SHP77 (cell line): Measurements from ENCODE around the gene STXBP6.
"Not testable (repeated sequence)": the region's sequence is repeated elsewhere in the genome, so short reads cannot be mapped to it uniquely, and the experiment has no call there.

Source experiments
- DNase-seq, 2 experiments: peaks; one replicate each; lab custom pipeline; 2025; lab: John Stamatoyannopoulos, UW

The STXBP6 gene

DNA sequence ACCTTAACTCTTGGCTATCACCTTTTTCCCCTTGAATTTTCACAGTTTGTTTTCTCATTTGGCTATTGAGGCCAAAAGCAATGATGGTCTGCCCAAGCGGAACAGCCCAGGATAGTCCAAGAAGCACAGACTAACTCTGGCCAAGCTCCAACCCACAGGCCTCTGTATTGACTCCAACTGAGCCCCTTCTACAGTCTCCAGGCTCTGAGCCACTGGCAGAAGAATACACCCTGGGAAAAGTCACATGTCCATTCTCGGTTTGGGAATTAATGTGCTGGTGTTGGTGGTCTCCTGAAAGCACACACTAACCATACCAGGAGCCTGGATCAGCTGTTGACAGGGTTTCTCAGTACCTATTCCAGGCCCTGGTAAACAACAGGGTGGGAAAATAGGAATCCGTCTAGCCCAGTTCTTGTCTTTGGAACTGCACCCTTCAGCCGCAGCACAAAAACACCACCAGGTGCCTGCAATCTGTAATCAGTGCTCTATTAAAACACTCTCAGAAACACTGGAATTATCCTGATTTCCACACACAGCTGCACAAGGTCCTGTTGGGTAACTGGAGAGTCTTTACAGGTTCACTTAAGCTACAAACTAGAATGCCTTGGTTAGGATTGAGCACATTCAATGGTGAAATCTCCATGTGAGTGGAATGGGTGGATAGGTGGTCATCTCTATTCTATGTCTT lies 63.6 kb downstream of the STXBP6 start:
- DNase-seq: no peak

DNA sequence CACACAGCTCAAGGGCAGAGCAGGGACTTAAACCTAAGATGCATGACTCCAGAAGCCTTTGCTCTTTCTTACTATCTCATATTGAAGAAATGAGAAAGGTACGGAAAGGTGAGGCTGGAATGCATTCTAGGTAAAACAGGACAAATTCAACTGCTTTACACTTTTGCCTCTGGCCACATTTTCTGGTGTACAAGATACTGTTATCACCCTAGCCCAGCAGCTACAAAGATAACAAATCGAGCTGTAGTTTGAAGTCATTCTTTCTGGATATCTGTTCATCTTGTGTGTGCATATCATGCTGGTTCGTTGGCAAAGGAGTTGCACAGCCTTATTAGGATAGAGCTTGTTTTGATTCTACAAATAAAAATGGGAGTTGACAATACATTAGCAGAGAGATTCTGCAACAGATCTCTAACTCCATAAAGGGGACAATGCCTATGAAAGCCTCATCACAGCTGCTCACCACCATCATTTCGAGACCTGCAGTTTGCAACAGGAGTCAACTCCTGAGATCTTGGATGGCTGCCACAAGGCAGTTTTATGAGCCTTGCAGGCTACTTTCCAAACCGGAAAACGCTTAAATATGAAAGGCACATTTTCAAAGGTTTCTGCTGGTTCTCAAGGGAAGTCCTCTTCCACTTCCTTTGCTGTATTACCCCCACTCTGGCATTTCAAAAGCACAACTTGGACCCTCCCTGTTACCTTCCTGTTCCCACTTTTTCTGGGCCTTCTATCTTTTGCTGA lies 64.9 kb downstream of the STXBP6 start:
- no peak for DNase-seq

DNA sequence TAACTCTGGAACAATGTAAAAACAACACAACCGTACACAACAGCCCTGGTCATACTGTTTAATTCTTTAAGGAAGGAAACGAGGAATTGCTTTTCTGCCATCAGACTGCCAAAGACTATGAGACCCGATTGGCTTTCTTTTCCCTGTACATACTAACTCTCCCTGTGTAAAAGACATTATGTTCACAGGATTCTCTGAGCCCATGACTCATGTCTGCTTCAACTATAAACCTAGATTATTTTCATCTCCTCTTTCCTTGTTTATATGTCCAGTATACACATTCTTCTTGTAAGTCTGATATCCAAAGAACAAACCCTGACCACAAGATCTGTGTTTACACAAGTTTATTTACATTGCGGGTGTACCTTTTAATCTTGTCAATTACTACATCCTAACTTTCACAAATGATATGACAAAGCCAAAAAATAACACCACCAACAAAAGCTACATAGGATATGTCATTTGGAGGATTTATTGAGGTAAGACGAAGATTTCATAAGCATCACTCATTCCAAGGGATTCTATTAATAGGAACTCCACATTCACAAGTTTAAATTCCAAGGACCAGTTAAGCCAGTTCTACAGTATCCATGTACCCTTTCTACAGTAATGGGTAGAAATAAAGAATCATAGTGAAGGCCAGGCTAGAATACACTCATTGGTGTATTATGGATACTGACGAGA lies 67.3 kb downstream of the STXBP6 start:
- DNase-seq: no peak

DNA sequence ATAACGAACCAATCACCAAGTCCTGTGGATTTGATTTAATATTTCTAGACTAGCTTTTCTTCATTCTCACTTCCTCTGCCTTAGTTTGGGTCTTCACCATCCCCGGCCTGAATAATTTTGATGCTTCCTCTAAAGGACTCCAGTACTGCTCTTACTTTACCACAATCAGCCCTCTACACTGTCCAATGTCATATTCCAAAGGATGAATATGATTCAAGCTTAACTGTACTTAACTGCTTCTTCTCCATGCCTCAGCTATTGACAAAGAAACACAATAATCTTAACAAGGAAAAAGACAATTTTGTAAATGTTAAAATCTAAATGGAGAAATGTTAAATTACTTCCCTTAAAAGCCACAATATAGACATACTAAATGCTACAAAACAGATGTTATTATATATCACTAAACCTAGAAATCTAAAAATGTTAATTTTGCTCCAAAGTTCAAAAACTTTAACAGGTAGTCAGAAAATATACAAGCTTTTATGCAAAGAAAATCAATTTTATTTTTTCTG lies 70.2 kb downstream of the STXBP6 start:
- DNase-seq: no peak

DNA sequence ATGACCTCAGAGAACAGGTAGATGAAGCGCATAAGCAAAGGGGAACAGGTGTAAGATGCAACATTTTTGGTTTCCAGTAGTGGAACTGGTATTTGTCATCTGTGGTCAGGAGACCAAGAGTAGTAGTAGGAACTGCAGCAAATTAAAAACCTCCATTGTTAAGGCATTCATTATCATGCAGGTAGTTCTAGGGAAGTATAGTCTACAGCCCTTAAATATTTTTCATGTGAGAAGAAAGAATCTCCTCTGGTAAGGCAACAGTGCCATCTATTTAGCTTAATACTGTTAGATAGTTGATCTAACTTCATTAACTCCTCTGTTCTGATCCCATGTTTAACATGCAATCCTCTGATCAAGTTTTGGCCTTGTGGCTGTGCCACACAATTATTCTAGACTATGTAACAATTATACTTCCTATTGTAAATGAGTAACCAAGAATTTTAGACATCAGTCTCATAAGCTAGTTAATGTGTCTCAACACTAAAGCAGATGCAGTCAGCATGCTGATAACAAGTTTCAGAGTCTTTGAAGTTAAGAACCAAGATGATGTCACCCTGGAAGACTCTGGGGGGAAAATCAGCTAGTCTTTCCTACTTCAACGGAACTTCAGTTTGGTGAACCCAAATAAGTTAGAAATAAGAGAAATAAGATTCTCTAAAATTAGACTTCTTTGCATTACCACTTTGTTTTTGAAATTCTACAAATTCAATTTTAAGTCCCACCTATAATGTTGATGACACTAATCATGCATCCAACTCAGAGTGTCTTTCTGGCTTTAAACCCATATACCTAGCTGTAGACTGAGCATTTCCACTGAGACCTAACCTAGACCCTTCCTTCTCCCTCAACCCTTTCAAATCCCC lies 70.9 kb downstream of the STXBP6 start:
- DNase-seq: no peak

DNA sequence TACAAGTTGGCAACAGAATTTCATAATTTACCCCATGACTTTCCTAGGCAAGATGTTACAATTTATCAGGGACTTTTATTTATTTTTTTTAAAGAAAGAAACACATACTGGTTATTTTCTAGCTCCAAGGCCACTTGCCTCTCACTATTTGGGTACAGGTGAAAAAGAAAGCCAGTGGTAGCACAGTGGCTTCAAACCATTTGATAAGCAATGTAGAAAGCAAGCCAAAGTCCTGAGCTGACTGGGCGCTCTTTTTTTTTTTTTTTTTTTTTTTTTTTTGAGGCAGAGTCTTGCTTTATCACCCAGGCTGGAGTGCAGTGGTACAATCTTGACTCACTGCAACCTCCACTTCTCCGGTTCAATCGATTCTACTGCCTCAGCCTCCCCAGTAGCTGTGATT lies 73.3 kb downstream of the STXBP6 start:
- no peak for DNase-seq

DNA sequence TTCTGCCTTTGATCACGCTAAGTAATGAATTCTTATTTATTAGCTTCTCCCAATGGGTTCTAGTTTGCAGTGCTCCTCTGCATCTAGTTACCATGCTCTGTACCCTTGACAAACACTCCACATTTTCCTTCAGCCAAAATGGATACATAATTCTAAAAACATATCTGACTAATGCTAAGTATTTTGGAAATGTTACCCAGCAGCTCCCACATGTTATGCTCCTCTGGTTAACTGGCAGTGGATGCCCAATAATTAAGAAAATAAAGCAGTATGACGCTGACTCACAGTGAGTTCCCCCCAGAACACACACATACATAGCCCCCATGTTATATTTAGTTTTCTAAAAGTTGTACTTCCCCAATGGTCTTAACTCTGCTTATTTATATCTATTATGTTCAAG lies 74.6 kb downstream of the STXBP6 start:
- DNase-seq: no peak

DNA sequence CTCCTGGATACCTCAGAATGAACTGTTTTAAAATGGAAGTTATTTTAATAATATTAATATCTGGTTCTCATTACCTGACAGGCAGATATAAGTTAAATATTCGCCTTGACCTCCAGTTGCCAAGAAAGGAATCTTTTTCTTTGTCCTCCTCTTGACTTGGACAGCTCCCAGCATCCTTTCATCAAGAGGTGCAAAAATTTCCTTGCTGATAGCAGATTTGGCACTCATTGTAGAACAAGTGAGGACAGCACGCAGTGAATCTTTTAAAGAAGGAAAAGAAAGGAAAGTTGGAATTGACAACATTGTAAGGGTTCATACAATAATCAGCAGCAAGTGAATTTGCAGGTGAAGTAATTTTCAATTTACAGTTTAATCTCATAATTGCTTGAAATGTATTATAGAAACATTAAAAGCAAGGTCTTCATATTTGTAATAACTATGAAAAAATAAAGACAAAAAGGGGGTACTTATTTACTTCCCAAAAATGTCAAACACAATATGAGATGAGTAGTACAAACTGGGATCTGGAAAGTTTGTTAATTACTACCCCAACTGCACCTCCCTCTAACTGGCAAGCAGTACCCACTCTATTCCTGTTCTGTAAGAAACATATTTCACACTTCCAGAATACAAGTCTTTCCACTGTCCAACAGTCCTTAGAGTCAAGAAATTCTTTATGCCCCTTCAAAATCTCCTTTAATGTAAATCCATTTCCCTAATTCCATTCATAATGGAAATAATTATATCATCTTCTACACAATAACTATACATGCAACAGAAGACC lies 75.2 kb downstream of the STXBP6 start:
- DNase-seq: no peak

DNA sequence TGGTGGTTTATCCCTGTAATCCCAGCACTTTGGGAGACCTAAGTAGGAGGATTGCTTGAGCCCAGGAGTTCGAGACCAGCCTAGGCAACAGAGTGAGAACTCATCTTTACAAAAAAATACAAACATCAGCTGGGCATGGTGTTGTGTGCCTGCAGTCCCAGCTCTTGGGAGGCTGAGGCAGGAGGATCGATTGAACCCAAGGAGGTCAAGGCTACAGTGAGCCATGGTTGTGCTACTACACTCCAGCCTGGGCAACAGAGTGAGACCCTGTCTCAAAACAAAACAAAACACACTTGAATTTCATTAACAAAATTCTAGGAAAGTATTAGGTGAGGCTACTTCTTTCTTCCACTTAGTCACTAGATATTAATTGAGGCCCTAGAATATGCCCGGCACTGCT lies 77.1 kb downstream of the STXBP6 start:
- DNase-seq: no peak

DNA sequence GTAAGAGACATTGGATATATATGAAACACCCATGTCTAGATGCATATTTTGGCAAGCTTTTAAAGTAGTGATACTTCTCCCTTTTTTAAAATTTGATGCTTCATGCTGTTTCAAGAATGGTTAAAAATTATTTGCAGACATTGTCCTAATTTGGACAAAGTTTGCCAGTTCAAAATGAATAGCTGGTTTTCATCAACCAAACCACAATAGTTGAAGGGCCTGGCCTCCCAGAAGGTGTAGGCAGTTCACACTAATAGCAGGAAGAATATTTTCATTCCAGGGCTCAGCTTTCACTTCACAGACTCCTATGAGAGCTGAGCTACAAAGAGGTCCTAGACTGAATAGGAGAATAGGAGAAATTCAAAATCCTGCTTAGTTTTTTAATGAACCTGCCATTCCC lies 78.7 kb downstream of the STXBP6 start:
- no peak for DNase-seq

DNA sequence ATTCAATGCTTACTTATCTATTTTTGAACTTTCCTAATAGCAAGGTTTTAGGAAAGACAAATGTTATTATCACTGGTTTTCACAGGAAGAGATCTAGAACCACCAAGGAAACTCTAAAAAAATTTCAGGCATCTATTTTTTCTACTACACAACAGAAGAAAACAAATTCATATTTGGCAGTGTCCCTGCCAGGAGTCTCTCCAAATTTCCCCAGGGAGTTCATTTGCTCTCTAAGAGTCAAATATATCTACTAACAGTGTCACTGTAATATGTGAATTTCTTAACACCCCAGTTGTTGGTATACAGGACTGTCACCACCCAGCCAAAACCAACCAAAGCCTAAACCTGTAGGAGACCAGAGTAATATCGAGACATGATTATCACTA lies 83.4 kb downstream of the STXBP6 start:
- no peak for DNase-seq

DNA sequence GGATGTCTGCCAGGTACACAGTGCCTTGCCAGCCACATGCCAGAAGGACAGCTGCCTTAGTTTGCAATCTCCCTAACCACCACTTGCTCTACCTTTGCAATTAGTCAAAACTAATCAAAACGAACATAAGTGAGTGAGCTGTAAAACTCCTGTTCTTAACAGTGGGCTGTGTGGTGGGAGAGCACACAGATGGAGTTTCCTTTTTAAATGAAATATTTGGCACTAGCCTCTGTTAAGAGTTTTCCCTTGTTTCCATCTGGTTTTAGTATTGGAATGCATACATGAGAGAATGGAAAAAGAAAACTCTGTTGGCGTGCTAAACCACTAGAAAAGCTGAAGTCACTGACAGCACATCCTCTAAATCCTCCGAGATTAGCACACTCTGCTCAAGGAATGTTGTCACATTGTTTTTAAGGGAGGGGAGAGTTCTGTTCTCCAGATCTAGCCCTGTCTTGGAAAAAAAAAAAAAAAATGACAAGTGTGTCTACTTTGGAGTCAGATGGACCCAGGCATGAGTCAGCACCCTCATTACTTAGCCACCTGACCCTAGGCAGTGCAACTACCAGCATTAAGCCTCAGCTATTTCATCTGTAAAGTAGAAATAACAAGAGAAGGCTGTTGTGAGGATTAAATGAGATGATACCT lies 83.9 kb downstream of the STXBP6 start:
- no peak for DNase-seq

DNA sequence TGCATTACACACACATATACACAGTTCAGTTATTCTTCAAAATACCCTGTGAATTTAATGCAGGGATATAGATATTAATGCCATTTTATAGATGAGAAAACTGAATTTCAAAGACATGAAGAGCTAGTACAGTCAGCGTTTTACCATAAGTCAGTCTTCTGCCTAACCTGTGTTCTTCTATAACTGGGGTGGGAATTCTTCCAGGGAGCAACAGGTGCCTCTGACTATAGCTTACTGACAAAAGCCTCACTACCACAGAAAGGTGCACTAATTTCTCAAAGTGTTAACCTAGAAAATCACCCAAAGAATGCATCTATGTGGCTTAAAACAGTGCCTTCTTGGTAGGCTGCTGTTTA lies 84.4 kb downstream of the STXBP6 start:
- no peak for DNase-seq

DNA sequence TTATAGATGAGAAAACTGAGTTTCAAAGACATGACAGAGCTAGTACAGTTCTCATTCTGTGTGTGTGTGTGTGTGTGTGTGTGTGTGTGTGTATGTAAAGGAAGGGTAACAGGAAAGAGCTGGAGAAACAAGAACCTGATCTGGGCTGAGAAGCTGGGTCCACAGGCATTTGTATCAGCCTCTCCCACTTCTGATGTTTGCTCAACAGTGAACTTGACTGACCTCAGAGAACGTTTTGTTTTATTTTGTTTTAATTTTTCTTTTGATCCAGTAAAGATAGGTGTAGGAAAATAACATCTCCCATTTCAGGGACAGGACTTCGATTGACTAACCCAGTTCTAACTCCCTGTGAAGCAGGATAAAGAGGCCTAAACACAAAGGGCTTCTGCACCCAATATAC lies 85.4 kb downstream of the STXBP6 start:
- DNase-seq: no peak

DNA sequence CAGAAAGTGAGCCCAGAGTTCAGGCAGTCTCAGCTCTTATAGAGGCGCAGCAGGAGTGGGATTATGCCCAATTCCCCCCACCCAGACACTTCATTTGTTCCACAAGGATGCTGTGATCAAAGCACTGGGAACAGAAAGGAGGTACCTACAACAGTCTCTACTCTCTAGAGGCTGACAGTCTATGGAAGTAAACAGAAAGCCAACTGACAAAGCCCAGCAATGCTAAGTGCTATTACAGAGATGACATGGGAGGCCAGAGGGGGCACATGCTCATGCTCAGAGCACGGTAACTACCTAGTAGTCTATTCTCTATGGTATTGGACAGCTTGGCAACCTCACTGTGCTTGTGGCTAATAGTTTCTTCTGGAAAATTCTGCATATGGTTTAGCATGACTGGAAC lies 85.9 kb downstream of the STXBP6 start:
- DNase-seq: no peak

DNA sequence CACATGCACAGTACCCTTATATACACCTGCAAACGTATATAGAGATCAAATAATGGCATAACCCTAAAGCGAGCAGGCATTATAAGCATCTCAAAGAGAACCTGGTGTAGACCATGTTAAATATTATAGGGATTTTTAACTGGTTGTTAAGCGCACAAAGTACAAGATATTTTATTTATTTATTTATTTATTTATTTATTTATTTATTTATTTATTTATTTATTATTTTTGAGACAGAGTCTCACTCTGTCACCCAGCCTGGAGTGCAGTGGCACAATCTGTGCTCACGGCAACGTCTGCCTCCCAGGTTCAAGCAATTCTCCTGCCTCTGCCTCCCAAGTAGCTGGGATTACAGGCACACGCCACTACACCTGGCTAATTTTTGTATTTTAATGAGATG lies 87.8 kb downstream of the STXBP6 start:
- not testable (repeated sequence) for DNase-seq

DNA sequence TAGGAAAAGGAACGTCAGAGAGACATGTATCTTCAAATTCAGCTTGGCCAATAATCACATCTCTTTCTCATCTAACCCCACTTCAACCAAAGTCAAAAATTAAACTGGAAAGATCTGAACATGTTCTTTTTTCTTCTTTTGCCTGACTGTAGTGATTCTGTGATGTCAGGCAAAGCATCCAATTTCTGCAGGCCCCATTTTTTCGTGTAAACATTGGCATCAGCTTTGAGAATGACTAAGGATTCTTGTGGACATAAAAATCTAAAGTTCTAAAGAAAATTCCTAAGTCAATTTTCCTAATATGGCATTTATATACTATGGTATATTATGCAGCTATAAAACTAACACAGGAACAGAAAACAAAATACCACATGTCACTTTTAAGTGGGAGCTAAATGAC lies 89.1 kb downstream of the STXBP6 start:
- no peak for DNase-seq

DNA sequence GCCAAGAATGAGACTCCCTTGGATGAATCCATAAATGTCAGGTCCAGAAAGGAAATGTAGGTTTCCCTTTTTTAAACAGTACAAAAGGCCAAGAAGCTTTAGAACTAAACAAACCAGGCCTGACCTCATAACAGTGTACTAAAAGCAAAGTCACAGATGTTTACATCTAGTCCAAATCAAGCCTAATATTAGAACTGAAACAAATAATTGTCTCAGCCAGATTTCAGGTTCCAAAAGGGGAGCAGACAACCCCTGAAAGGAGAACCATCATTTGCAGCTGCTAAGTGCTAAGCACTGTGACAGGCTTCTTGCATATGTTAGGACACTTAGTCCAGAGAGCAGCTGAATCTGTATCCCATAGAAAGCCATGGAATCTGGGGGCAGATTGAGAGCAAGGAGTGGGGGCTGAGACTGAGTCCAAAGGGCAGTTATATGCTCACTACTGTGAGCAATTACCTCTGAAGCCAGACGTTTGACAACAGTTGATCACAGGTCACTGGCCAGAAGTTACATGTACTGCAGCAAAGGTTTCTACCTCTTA lies 90.1 kb downstream of the STXBP6 start:
- no peak for DNase-seq

DNA sequence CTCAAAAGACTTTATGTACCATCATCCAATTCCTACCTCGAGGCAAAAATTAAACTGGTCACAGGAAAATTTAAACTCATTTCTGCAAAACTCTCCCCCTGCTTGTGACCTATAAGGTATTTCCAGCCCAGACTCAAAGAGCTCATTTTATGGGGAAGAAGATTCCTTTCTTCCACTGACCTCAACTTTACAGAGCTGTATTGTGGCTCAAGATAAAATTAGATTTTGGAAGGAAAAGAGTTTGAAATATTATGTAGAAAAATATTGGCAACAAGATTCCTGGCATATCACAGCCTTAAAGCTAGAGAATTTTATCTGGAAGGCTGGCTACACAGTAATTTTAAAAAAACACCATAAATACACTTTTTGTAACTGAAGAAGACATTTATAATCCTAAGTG lies 91.7 kb downstream of the STXBP6 start:
- DNase-seq: no peak

DNA sequence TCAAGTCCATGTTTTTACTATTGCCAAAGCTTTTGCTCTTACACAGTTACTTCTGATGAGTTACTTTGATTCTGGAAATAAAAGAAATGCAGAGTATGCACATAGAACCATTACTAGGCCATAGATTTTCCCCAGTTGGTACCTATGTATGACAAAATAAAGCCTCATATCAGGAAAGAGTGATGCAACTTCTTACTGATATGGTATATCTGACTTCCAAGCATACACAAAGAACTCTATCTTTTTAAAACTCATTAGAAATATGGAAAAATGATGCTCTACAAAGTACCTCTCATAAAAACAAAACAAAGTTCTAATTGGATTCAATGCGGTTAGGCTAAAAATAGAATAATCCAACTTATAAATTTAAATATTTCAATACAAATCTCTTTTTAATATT lies 92.1 kb downstream of the STXBP6 start:
- no peak for DNase-seq

DNA sequence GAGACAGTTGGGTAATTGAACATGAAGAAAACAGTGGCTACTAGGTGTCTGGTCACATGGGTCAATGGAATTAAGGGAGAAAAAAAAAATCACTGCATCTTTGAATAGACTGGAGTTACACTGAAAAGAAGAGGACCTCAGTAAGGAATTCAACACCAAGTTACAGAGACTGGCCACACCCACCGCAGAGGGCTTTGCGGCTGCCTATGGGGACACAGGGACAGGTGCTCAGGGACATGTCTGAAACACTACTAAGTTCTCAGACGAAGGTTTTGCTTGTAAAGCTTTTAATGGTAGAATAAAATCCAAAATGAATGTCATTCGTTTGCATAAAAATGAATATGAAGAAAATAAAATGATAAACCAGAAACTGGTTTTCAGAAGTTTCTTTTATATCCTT lies 93.8 kb downstream of the STXBP6 start:
- DNase-seq: no peak
